PC-9 (cell line): ENCODE data around the gene PLEKHA7.

Source experiments
- CTCF ChIP-seq: fragments of 200-600 bp; sonication (generic); conservative IDR thresholded peaks from 2 replicates; pipeline ENCODE4 v1.6.1; 2017; ENCODE audit warnings: mixed run types, antibody characterized with exemption, mild to moderate bottlenecking, moderate library complexity
- EZH2 ChIP-seq: fragments of 200-600 bp; sonication (generic); IDR thresholded peaks from 2 replicates; pipeline ENCODE4 v1.8.0; 2017; ENCODE audit warnings: antibody characterized with exemption, low read depth

- no peak for TF ChIP-seq CTCF
- no peak for TF ChIP-seq EZH2
Observed at GRCh38 chr11:16770016-16770415, 244.2 kb downstream of the PLEKHA7 start.
